NOMO-1 treated with DMSO at 0.1 percent for 48 hours (cell line): Measurements from ENCODE around the gene ACTN1.

ENCODE experiments used
- DNase-seq: peaks from one replicate; lab custom pipeline; 2025; ENCODE audit not compliant: unreplicated experiment; lab: John Stamatoyannopoulos, UW

ACTN1 gene

GRCh38 chr14:68919129-68919927, 59.8 kb downstream of the ACTN1 start:
- no peak for DNase-seq

- no peak for DNase-seq
Measured at GRCh38 chr14:68918612-68919011, 60.5 kb downstream of the ACTN1 start.

GRCh38 chr14:68916358-68916941, 62.7 kb downstream of the ACTN1 start:
- DNase-seq, result no peak

DNA sequence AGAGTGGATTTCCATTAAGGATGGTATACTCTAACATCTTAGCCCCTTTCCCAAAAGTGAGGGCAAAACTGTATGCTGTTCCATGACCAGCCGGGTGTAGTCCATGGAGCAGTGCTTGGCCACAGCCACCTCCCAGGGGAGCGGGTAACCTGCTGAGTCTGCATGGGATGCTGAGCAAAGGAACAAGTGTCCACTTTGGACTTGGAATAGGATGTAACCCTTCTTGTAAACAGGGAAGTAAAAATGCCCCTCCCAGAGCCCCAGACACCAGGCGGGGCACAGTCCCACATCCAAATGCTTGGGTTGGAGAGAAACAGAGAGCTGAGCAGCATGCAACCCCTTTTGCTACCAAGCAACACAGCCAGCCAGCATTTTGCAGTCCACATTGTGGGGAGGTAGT, 65.6 kb downstream of the ACTN1 start:
- no peak for DNase-seq

GRCh38 chr14:68911594-68912227, 67.4 kb downstream of the ACTN1 start:
- peak; percentile 68 for DNase-seq

DNA sequence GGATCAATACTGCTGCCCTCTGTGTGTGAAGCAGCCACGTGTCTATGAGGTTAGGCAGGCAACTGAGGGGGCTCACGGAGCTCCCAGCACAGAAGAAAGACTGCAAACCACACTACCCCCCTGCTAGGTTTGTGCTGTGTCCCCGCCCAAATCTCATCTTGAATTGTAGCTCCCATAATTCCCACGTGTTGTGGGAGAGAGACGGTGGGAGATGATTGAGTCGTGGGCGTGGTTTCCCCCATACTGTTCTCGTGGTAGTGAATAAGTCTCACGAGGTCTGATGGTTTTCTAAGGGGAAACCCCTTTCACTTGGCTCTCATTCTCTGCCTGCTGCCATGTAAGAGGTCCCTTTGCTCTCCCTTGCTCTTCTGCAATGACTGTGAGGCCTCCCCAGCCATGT, 68.6 kb downstream of the ACTN1 start:
- DNase-seq, result no peak

DNA sequence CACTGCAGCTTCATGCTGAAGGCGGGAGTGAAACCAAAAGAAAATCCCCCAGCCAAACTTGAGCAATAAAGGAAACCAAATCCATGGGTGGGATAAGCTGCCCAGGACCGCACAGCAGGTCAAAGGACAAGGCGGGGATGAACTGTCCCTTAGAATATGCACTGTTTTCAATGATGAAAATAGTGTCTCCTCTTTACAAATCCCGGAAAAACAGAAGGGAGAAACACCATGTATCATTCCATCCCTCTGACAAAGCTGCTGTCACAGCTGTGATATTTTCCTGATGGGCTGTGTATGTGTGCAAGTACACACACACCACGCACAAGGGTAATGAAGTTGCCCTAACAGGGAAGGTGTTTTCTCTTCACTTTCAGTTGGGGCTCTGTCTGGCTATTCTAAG, 70.3 kb downstream of the ACTN1 start:
- DNase-seq, result no peak

DNA sequence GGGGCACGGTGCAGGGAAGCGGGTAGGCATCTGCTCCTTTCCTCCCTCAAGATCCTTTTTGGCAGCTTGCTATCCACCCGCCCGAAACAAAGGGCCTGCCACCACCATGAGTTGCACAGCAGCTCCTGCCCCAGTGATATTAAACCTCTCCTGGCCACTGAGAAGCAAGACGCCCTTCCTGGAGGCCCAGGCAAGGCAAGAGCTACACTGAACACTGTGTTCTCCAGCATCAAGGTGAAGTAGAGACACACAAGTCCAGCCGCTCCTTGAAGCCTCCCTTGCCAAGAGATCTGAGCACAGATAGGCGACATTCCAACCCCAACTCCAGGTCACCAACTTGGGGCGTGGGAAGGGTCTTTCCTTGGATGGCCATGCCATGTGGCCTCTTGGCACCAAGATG, 70.9 kb downstream of the ACTN1 start:
- DNase-seq, result no peak

DNA sequence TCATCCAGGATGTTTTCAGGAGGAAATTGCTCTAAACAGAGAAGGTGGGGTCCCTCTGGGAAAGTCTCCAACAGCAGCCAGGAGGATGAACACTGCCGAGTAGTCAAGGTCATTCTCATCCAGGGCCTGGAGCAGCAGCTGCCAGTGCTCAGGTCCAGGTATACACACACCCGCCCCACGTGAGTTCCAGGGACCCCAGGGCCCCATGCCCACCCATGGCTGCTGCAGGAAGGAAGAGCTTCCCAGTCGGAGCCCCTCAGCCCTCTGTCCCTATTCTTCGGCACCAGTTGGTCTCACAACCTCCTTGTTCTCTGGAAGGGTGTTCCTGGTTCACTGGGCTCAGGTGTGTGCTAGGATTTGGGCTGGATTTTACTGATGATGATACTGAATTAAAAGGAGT, 72.7 kb downstream of the ACTN1 start:
- no peak for DNase-seq

GRCh38 chr14:68905107-68905895, 73.8 kb downstream of the ACTN1 start:
- no peak for DNase-seq

DNA sequence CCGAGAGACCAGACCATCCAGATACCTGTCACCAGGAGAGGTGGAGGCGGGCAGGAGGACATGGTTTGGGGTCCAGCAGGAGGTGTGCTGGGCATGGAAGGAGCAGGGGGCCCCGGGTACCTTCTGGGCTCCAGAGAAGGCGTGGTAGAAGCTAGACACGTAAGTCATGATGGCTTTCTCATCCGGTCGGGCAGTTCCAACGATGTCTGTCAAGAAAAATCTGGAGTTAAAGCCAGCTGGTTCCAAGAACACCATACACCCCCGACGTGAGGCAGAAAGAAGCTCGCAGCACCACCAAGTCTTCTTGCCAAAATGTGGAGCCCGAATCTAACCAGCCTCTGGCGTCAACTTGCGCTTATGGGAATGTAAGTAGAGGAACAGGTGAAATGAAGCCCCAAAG, 76.7 kb downstream of the ACTN1 start:
- no peak for DNase-seq

DNA sequence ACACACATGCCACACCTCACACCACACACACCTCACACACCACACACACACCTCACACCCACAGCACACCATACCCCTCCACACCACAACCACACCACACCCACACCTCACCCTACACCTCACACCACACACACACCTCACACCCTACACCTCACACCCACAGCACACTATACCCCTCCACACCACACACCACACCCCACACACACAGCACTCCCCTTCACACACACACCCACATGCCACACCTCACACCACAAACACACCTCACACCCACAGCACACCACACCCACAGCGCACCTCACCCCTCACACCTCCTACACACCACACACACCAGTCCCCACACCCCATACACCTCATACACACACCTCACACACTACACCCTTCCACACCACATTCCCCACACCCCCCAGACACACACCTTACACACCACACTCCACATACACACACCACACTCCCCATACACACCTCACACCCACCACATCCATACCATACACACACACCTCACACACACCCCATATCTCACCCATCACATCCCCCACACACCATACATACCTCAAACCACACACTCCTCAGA, 80.0 kb downstream of the ACTN1 start:
- no peak for DNase-seq

DNA sequence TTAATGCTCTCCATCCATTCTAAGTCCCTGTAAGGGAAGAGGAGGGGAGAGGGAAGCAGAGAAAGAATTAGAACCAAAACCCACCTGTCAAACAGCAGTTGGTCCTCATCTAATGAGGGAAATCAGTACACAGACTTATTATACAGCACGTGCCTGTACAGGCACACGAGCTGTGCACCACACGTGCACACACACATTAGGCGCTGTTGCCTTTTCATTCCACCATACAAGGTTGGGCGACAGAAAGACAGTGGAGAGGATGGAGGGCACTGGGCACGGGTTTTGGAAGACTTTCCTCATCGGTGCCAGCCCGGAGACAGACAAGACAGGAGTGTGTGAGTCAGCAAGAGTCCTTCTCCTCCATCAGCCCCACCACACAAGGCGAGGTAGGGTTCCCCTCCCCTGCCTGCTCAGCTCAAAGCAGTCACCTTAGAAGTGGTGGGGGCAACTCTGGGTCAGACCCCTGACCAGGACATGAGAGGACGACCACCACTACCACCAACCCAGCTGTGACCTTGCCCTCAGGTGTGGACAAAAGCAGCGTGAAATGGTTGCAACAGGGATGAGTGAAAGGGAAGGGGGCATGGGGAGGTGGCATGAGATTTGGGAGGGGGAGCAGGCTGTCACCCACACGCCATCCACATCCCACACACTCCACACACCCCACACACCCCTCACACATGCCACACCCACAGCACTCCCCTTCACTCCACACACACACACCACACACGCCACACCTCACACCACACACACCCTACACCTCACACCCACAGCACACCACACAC, 80.7 kb downstream of the ACTN1 start:
- DNase-seq, result no peak

GRCh38 chr14:68897559-68898155, 81.4 kb downstream of the ACTN1 start:
- DNase-seq, result no peak

DNA sequence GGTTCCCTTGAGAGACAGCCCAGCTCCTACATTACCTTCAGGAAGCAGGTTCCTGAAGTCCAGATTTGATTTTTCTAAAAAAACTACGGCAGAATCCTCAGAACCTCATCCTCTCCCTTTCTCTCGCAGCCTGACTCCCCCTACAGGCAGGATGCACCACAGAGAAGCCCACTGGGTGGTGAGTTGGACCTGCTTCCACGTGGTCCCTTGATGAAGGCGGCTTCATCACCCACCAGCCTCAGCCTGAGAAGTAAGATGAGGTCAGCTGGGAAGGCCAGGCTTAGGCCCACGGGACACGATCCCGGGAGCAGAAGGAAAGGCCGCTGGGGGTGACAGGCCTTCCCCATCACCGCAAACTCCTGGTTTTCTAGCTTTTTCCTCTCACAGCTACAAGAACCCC, 83.0 kb downstream of the ACTN1 start:
- no peak for DNase-seq

GRCh38 chr14:68894802-68895703, 84.0 kb downstream of the ACTN1 start:
- no peak for DNase-seq

DNA sequence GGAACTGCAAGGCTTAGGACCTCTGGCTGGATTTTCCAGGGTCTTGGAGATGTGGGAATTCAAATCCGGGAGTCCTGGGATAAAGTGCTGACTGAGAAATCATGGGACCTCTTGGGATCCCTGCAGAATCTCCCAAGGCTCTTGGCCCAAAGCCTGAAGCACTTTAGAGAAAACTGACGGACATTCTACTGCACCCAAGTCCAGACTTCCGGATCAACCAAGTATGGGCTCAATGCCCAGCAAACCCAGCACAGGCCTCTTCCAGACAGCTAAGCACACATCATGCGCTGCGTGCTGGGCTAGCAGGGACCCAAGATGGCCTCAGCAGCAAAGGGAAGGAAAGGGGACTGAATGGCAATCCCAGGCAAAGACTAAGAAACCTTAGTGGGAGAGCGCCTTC, 85.0 kb downstream of the ACTN1 start:
- no peak for DNase-seq

DNA sequence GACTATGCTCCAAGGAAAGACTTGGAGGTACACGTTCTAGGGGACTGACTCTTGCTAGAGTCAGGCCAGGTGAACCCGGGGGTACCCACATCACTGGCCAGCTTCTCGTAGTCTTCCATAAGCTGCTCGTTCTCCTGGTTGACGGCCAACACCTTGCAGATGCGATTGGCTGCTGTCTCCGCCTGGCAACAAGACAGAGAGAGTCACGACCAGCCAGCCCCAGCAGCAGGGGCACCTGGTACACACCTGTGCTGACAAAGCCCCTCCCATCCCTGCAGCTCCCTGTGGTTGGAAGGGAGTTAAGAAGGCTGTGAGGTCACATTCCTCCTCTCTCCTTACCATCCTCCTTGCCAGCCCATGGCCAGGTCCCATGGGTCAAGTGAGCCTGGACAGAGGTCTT, 85.5 kb downstream of the ACTN1 start:
- DNase-seq, result no peak

- no peak for DNase-seq
Measured at GRCh38 chr14:68892961-68893360, 86.1 kb downstream of the ACTN1 start.
